Adrenal gland (tissue), 5 donors: Measurements from ENCODE around the gene VPS8.

Experiments used
- CTCF ChIP-seq, 6 experiments: fragments of 450-650 bp in 4 of 6; fragments of 200-600 bp in 2 of 6; sonication (generic) in 1 of 6; IDR thresholded peaks; 1 replicate in 5 of 6; 2 replicates in 1 of 6; pipeline versions ENCODE4 v1.5.1 to v1.8.0; 2016 to 2021; ENCODE audit warnings: antibody characterized with exemption in 6 of 6, mild to moderate bottlenecking in 2 of 6, moderate library complexity in 1 of 6
- POLR2A ChIP-seq, 2 donors: fragments of 450-650 bp; IDR thresholded peaks; one replicate each; pipeline ENCODE4 v1.6.1; 2017; ENCODE audit warnings: antibody characterized with exemption in 2 of 2, mild to moderate bottlenecking in 2 of 2, moderate library complexity in 1 of 2
- donor health status: DM: no; HTN: no; CAD: no.

GRCh38 chr3:184924547-184924946, 112.6 kb downstream of the VPS8 start:
- TF ChIP-seq POLR2A (IDR thresholded peaks at IDR 0.05), result no peak
- no peak for TF ChIP-seq CTCF (IDR thresholded peaks at IDR 0.05)
